Glutamatergic neuron (in vitro differentiated cells): ENCODE results near the gene MALT1. TPM values are rescaled to one million over a fixed set of nuclear protein-coding genes. Genes with fewer than 3 reads are reported as not detected.

ENCODE experiments used
- DNase-seq: peaks from one replicate; pipeline ENCODE4 v3.0.0; 2022
- H3K27ac Mint-ChIP-seq: one replicate; pipeline ENCODE4 v1.8.0; 2020; ENCODE audit warnings: mild to moderate bottlenecking, mixed read lengths, inconsistent platforms; ENCODE audit not compliant: unreplicated experiment
- H3K27me3 Mint-ChIP-seq: one replicate; pipeline ENCODE4 v1.8.0; 2020; ENCODE audit warnings: mild to moderate bottlenecking, moderate library complexity, mixed read lengths, inconsistent platforms; ENCODE audit not compliant: unreplicated experiment
- H3K36me3 Mint-ChIP-seq: one replicate; pipeline ENCODE4 v1.8.0; 2020; ENCODE audit warnings: mild to moderate bottlenecking, mixed read lengths, inconsistent platforms; ENCODE audit not compliant: unreplicated experiment
- H3K4me1 Mint-ChIP-seq: one replicate; pipeline ENCODE4 v1.8.0; 2020; ENCODE audit warnings: mild to moderate bottlenecking, low read depth, mixed read lengths, inconsistent platforms; ENCODE audit not compliant: unreplicated experiment
- H3K4me3 Mint-ChIP-seq: one replicate; pipeline ENCODE4 v1.8.0; 2020; ENCODE audit warnings: mild to moderate bottlenecking, mixed read lengths, inconsistent platforms; ENCODE audit not compliant: unreplicated experiment
- H3K9me3 Mint-ChIP-seq: one replicate; pipeline ENCODE4 v1.8.0; 2020; ENCODE audit warnings: mild to moderate bottlenecking, moderate library complexity, mixed read lengths, inconsistent platforms; ENCODE audit not compliant: unreplicated experiment
- CTCF ChIP-seq: fragments of 200-600 bp; sonication (generic); IDR thresholded peaks from one replicate; pipeline ENCODE4 v1.5.0; 2021; ENCODE audit not compliant: partially characterized antibody, unreplicated experiment
- total RNA-seq: library from RNA; stranded (reverse); fragmentation: NEBNext Ultra II Directional; extraction: Animal tissue kit (Norgen Biotek cat#: 25700); gene quantifications from one replicate; pipeline ENCODE4 v1.2.1, GENCODE V29; 2021; ENCODE audit not compliant: unreplicated experiment

Gene MALT1
- total RNA-seq, 1 donor from 2014 or later: 8.5 TPM

- no peaks in the 10 kb centered on the region for H3K27me3 Mint-ChIP-seq
- no peak for DNase-seq
- H3K4me1 Mint-ChIP-seq: no peaks in the 10 kb centered on the region
- H3K9me3 Mint-ChIP-seq: peaks cover 1% of the 10 kb centered on the region
- H3K4me3 Mint-ChIP-seq: no peak overlapping the region
- no peaks in the 10 kb centered on the region for H3K36me3 Mint-ChIP-seq
- no peak overlapping the region for H3K27ac Mint-ChIP-seq
- no peak for TF ChIP-seq CTCF
Observed at GRCh38 chr18:58637946-58638345, 33.3 kb upstream of the MALT1 start.

- no peak for TF ChIP-seq CTCF
- no peak for DNase-seq
Observed at GRCh38 chr18:58638441-58638840, 32.8 kb upstream of the MALT1 start.

GRCh38 chr18:58639237-58639636 is 32.0 kb upstream of the MALT1 start:
- DNase-seq: no peak
- H3K27ac Mint-ChIP-seq: no peak overlapping the region
- H3K4me1 Mint-ChIP-seq: no peaks in the 10 kb centered on the region
- H3K4me3 Mint-ChIP-seq: no peak overlapping the region
- TF ChIP-seq CTCF: no peak
- H3K9me3 Mint-ChIP-seq: peaks cover 1% of the 10 kb centered on the region
- no peaks in the 10 kb centered on the region for H3K36me3 Mint-ChIP-seq
- no peaks in the 10 kb centered on the region for H3K27me3 Mint-ChIP-seq

More at GRCh38 chr18:58638441-58638840, 32.8 kb upstream of the MALT1 start:
- no peak overlapping the region for H3K4me3 Mint-ChIP-seq
- peaks cover 1% of the 10 kb centered on the region for H3K9me3 Mint-ChIP-seq
- no peaks in the 10 kb centered on the region for H3K27me3 Mint-ChIP-seq
- H3K36me3 Mint-ChIP-seq: no peaks in the 10 kb centered on the region
- H3K4me1 Mint-ChIP-seq: no peaks in the 10 kb centered on the region
- no peak overlapping the region for H3K27ac Mint-ChIP-seq

GRCh38 chr18:58639751-58640427 is 31.4 kb upstream of the MALT1 start:
- Mint-ChIP-seq H3K4me3 (no peak overlapping the region), H3K27me3 (no peaks in the 10 kb centered on the region), H3K9me3 (peaks cover 1% of the 10 kb centered on the region), H3K27ac (no peak overlapping the region), H3K4me1 (no peaks in the 10 kb centered on the region), H3K36me3 (no peaks in the 10 kb centered on the region)
- no peak for TF ChIP-seq CTCF
- DNase-seq: no peak

GRCh38 chr18:58640428-58640805 is 30.8 kb upstream of the MALT1 start:
- no peak for DNase-seq
- Mint-ChIP-seq H3K4me1 (no peaks in the 10 kb centered on the region), H3K27ac (no peak overlapping the region), H3K36me3 (no peaks in the 10 kb centered on the region), H3K9me3 (peaks cover 1% of the 10 kb centered on the region), H3K27me3 (no peaks in the 10 kb centered on the region), H3K4me3 (no peak overlapping the region)
- TF ChIP-seq CTCF: no peak
